GM18951 (cell line): Measurements from ENCODE around the gene SPNS1.
"Not testable (repeated sequence)": the region's sequence is repeated elsewhere in the genome, so short reads cannot be mapped to it uniquely, and the experiment has no call there.

Source experiments
- POLR2A ChIP-seq: IDR thresholded peaks from 4 replicates; pipeline ENCODE4 v1.6.1; 2011; ENCODE audit warnings: mild to moderate bottlenecking; ENCODE audit not compliant: insufficient read length, insufficient read depth; ENCODE audit errors: extremely low read depth
- in situ Hi-C: fragments of 300-500 bp; cut with MboI; formaldehyde crosslinking; loops from one replicate; pipeline ENCODE4 v1.12.0; 2022; ENCODE audit warnings: low sequenced_read_pairs, mixed read lengths, inconsistent platforms; ENCODE audit not compliant: unreplicated experiment

Gene SPNS1

DNA sequence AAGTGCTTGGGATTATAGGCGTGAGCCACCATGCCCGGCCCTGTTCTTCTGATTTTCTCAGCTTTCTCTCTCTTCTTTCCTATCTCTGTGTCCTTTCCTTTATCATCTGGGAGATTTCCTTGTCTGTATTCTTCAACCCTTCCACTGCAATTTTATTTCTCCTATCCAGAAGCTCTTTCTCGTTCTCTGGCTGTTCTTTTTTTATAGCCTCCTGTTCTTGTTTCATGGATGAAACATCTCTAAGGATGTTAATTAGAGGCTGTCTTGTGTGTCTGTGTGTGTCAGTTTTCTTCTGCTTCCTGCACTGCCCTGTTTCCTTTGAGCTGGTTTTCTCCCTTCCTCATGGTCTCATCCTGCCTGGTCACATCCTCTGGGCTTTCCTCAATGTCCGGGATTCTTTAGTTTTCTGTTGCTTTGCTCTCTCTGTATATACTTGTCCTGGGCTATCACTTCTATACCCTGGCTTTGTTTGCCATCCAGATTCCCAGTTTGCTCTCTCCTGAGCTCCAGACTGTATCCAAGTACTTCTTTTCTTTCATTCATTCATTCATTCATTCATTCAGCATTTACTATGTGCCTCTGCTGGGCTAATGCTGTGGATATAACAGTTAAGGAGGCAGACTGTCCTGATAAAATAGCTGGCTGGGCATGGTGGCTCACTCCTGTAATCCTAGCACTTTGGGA, 12.7 kb downstream of the SPNS1 start:
- TF ChIP-seq POLR2A, result no peak
- in situ Hi-C loops, result no loop called here

DNA sequence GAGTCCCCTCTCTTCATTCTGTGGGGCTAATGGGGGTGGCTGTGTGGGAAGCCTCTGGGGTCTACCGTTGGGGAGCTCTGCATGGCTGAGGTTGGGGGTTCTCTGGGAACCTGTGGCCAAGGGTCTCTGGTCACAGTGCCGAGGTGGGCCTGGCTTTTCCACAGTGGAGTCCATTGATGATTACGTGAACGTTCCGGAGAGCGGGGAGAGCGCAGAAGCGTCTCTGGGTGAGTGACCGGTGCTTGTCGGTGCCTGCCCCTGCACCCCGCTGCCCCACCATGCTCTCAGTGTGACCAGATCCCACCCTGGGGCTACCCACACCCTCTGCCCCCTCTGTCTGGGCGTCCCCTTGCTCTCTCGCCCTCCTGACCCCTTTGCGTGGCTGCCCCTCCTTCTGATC, 14.8 kb downstream of the SPNS1 start:
- in situ Hi-C loops, result no loop called here
- no peak for TF ChIP-seq POLR2A

DNA sequence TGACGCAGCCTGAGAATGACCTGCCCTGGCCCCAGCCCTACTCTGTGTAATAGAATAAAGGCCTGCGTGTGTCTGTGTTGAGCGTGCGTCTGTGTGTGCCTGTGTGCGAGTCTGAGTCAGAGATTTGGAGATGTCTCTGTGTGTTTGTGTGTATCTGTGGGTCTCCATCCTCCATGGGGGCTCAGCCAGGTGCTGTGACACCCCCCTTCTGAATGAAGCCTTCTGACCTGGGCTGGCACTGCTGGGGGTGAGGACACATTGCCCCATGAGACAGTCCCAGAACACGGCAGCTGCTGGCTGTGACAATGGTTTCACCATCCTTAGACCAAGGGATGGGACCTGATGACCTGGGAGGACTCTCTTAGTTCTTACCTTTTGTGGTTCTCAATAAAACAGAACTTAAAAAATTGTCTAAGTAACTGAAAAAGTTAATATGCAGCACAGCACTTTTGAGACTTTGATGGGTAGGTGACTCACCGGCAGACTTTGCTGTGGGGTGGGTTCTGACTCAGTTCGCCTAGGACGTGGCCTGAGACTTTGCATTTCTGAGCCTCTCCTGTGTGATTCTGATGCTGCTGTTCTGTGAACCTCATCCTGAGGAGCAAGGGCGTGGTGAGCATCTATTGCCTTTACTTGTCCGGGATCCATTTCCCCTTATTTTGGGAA, 15.9 kb downstream of the SPNS1 start:
- TF ChIP-seq POLR2A, result no peak

DNA sequence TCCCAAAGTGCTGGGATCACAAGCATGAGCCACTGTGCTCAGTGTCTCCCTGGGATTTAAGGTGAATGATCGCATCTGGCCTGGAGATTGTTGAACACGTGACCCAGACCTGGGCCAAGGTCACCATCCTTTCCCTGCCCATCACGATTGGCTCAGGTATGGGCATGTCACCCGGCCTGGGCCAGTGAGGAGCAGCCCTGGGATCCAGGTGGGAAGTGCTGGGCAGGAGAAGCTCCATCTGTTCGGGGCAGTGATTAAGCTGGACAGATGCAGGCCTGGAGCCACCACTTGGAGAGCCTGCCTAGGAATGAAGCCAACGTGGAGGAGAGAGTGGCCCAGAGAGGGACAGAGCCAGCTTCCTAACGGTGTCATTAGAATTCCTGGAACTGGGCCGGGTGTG, 17.1 kb downstream of the SPNS1 start:
- TF ChIP-seq POLR2A, result no peak
- in situ Hi-C loops, result no loop called here

More for the DNA sequence above, 15.9 kb downstream of the SPNS1 start:
- in situ Hi-C loops, result no loop called here

DNA sequence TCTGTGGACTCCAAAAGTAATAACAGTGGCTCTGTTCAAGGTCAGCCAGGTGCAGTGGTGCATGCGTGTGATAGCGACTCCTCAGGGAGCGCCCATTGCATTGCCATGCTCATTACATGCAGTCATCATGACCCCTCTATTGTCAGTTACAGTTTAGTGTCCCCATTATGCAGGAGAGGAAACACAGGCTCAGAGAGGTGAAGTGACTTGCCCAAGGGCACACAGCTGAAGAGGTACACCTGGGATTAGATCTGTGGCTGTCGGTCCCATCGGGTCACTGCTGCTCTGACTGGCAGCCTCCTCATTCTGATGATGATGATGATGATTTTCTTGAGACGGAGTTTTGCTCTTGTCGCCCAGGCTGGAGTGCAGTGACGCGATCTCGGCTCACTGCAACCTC, 17.9 kb downstream of the SPNS1 start:
- no peak for TF ChIP-seq POLR2A
- in situ Hi-C loops, result no loop called here

DNA sequence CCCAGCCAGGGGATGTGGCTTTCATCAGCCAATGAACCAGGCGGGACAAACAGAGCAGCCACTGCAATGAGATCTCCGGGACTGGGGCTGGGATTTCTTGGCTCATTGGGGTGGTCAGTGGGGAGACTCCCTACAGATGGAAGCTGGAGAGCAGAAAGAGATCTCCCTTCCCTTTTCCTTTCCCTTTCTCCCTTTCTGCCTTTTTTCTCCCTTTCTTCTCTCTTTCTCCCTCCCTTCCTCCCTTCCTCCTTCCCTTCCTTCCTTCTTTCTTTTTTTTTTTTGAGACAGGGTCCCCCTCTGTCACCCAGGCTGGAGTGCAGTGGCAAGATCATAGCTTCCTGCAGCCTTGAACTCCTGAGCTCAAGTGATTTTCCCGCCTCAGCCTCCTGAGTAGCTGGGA, 24.3 kb downstream of the SPNS1 start:
- in situ Hi-C loops, result no loop called here
- TF ChIP-seq POLR2A, result no peak

DNA sequence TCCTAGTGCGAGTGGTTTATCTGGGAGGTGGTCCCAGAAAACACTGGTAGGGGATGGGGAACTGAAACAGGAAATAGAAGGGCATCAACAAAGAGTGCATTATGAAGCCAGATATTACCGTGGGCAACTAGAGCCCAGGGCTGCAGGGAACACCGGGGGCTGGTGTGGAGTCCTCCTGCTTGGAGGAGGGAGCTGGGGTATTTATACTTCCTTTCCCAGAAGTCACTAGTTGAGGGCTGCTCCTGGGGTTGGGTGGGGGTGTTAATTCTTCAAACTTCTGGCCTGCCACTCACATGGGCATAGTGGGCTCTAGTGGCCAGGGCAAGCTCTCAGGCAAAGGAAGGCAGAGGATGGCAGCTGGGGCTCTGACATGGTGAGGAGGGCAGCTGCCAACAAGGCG, 25.0 kb downstream of the SPNS1 start:
- in situ Hi-C loops, result no loop called here
- no peak for TF ChIP-seq POLR2A

DNA sequence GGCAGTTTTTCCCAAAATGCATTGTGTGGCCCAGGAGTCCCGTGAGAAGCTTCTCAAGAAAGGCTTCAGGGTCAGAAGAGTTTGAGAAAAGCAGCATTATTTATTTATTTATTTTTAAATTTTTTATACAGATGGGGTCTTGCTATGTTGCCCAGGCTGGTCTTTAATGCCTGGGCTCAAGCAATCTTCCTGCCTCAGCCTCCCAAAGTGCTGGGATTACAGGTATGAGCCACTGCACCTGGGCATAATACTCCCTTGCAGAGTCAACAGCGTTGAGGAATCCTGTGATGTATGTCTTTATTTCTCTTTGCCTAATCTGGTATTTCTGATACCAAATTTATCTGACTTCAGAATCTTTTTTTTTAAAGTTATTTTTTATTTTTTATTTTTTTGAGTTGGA, 25.4 kb downstream of the SPNS1 start:
- TF ChIP-seq POLR2A, result no peak
- in situ Hi-C loops, result no loop called here

DNA sequence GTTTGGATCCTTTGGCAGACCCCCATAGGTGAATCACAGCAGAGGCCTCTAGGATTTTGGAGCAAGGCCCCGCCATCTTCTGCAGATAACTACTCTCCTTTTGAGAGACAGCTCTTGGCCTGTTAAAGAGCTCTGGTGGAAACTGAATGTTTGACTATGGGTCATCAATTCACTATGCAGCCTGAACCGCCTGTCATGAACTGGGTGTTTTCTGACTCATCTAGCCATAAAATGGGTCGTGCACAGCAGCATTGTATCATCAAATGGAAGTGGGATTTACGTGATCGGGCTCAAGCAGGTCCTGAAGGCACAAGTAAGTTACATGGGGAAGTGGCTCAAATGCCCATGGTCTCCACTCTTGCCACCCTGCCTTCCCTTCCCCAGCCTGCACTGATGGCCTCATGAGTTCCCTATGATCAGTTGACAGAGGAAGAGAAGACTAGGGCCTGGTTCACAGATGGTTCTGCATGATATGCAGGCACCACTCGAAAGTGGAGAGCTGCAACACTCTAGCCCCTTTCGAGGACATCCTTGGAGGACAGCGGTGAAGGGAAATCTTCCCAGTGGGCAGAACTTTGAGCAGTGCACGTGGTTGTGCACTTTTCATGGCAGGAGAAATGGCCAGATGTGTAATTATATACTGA, 30.0 kb downstream of the SPNS1 start:
- in situ Hi-C loops, result not testable (repeated sequence)

DNA sequence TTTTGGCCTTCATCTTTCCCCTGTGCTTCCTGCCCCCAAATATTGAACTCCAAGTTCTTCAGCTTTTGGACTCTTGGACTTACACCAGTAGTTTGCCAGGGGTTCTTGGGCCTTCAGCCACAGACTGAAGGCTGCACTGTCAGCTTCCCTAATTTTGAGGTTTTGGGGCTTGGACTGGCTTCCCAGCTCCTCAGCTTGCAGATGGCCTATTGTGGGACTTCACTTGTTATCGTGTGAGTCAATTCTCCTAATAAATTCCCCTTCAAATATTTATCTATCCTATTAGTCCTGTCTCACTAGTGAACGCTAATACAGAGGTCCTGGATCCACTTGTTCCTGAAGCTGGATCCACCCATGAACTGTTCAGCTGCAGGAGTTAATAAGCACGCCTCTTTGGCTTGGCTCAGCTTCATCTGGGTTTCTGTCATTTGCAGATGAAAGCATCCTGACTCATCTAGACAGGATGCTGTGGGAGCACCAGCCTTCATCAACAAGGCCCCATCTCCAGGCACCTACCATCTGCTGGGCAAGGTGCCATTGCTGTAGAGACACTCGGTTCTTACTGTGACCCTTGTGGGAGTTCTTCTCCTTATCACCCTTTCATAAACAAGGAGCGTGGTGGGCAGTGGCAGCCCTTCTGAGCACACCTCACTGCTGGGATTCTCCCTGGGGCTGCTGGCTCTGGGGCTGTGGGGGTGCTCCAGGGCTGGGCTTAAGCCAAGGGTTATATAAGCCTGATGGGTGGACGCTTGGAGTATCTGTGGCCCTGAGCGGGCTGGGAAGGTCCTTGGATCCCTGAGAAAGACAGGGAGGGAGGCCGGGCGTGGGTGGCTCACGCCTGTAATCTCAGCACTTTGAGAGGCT, 33.4 kb downstream of the SPNS1 start:
- TF ChIP-seq POLR2A, result no peak
- in situ Hi-C loops, result no loop called here

DNA sequence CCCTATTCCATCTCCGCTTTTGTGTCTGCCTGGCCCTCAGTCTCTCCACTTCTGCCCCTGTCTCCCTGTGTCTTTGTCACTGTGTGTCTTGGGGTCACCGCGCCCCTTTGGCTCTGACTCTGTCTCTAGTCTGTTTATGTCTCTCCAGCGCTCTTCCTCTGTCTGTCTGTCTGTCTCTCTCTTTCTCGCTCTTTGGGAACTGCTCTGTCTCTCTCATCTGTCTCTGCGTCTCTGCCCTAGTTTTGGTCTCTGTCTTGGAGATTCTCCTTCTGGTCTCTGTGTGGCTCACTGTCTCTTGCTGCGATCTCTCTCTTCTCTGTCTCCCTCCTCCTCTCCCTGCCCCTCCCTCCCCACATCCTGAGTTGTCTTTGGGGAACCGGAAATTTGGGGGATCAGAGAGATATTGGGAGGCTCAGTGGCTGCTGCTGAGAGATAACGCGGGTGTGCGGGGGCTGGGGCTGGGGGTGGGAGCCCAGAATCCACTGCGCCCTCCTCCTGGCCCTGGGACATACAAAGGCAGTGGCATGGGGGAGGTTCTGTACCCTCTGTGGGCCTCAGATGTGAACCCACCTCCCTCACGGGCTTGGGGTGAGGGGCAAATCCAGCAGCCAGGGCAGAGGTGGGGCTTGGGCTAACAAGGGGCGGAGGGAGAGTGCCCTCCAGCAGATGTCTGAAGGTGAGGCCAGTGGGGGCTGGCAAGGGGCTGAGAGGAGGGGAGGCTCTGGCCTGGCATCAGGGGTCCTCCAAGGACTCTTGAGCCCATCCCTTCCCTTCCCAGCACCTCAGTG, 34.7 kb downstream of the SPNS1 start:
- TF ChIP-seq POLR2A, result no peak
- in situ Hi-C loops, result no loop called here

DNA sequence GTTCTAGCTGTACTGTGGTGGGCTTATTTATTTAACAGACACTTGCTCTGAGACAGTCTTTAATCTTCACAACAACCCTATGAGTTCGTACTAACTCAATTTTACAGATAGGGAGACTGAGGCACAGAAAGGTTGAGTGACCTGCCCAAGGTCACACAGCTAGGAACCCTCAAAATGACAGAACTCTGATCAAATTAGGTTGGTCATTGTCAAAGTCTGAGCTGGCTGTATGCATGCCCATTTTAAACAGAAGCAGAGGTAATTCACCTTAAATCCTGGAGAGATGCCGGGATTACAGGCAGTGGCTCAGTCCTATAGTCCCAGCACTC, 35.2 kb downstream of the SPNS1 start:
- in situ Hi-C loops, result no loop called here
- TF ChIP-seq POLR2A, result no peak

DNA sequence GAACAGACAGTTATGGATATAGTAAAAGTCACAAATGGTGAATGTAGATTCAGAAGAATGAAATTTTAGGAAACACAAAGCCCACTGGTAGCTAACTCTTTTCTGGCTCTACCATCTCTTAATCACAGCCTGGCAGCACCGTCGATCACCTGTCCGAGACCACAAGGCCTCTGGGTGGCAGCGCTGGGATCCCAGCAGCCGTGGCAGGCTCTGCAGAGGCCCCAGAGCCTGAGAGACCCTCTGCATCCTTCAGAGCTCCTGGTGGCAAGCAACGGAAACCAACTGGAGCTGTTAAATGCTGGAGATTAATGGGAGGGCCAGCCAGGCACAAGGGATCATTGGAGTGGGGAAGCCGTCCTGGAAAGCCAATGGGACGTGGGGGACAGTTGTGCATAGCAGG, 36.5 kb downstream of the SPNS1 start:
- in situ Hi-C loops, result no loop called here
- TF ChIP-seq POLR2A, result no peak
